NCI-H2107 treated with DMSO at 0.1 percent for 48 hours (cell line): ENCODE measurements around the gene TFPI.
"Not testable (repeated sequence)": the region's sequence is repeated elsewhere in the genome, so short reads cannot be mapped to it uniquely, and the experiment has no call there.

Experiments used
- DNase-seq: peaks from one replicate; lab custom pipeline; 2025; ENCODE audit not compliant: unreplicated experiment; lab: John Stamatoyannopoulos, UW

The TFPI gene

GRCh38 chr2:187529248-187529976 is 24.8 kb downstream of the TFPI start:
- no peak for DNase-seq

- no peak for DNase-seq
These were observed 26.2 kb downstream of the TFPI start for GRCh38 chr2:187528042-187528441.

DNA sequence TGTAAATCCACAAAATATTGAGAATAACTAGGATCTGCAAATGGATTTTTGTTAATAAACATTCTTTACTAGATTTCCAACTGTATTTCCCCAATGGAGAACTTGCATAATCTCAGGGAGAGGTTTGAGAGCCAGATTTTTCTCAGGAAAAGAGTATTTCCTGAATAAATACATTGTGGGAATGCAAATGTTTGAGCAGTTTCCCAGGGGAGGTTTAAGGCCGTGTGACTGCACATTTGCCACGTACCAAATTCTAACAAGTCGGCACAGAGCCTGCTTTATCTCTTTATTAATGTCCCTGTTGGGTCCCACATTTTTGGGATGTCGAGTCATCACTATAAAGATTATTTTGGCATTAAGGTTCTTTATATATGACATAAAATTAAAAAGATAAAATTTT is 27.0 kb downstream of the TFPI start:
- DNase-seq = no peak

DNA sequence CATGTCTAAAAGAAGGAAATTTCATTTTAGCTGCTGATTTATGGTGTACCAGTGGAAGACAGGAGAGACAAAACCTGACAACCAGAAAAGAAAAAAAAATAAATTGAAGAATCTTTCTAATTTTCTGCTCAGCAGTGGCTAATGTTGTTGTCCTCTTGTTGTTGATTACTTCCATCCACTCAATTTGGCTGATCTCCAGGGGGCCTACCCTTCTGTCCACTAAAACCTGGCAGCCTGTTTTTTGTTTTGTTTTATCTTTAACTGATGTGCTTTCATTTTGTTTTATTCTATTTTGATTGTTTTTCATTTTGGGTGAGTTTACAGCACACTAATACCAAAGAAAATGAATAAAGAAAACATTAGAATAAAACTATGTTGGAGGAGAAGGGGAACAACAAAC is 27.4 kb downstream of the TFPI start:
- no peak for DNase-seq

GRCh38 chr2:187525163-187525900 is 28.9 kb downstream of the TFPI start:
- no peak for DNase-seq

DNA sequence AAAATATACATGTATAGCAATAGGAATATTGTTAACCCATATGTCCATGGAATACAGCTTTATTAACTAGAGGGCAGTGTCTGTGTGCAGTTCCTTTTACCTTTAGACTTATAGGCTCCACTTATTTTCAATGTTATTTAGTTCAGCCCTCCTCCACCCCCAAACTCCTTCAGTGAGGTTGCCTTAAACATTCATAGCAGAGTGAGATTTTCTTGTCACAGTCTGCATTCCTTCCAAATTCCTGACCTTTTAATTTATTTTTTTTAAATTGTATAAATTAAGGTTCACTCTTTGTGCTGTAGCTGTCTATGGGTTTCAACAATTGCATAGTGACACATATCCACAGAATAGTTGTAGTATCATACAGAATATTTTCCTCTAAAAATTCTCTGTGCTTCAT is 30.9 kb downstream of the TFPI start:
- no peak for DNase-seq

DNA sequence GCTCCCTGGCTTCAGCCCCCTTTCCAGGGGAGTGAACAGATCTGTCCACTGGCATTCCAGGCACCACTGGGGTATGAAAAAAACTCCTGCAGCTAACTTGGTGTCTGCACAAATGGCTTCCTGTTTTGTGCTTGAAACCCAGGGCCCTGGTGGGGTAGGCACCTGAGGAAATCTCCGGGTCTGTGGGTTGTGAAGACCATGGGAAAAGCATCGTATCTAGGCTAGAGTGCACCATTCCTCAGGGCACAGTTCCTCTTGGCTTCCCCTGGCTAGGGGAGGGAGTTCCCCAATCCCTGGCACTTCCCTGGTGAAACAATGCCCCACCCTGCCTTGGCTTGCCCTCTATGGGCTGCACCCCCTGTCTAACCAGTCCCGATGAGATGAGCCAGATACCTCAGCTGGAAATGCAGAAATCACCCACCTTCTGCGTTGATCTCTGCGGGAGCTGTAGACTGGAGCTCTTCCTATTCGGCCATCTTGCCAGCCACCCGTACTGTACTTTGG is 34.1 kb downstream of the TFPI start:
- DNase-seq = no peak

DNA sequence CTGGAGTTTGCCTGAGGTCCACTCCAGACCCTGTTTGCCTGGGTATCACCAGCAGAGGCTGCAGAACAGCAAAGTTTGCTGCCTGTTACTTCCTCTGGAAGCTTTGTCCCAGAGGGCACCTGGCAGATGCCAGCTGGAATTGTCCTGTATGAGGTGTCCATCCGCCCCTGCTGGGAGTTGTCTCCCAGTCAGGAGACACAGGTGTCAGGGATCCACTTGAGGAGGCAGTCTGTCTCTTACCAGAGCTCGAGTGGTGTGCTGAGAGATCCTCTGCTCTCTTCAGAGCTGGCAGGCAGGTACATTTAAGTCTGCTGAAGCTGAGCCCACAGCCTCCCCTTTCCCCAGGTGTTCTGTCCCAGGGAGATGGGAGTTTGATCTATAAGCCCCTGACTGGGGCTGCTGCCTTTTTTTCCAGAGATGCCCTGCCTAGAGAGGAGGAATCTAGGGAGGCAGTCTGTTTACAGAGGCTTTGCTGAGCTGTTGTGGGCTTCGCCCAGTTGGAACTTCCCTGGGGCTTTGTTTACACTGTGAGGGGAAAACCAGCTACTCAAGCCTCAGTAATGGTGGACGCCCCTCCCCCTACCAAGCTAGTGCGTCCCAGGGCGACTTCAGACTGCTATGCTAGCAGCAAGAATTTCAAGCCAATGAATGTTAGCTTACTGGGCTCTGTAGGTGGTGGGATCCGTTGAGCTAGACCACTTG is 34.7 kb downstream of the TFPI start:
- no peak for DNase-seq

- not testable (repeated sequence) for DNase-seq
These were observed 36.4 kb downstream of the TFPI start for GRCh38 chr2:187517750-187518361.

GRCh38 chr2:187516630-187517510 is 37.4 kb downstream of the TFPI start:
- DNase-seq = not testable (repeated sequence)

- DNase-seq = no peak
These were observed 39.3 kb downstream of the TFPI start for GRCh38 chr2:187514930-187515329.

DNA sequence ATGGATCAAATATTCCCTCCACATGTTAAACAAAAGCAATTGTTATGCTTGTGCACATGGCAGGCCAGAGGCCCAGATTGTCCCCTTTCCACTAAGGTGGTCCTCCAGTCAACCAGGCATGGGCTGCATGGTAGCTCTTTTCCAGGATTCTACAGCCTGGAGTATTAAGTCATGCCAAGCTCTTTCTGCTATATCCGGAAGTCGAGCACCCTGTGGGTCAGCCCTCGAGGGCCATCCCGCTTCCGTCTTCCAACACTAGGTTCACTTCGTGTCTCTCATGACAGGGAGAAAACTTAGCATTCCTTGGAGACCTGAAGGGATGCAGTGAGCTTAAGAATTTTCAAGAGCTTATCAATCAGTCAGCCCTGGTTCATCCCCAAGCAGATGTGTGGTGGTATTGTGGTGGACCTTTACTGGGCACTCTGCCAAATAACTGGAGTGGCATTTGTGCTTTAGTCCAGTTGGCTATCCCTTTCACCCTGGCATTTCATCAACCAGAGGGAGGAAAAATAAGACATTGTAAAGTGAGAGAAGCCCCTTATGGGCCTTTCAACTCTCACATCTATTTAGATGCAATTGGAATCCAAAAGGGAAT is 39.9 kb downstream of the TFPI start:
- not testable (repeated sequence) for DNase-seq

GRCh38 chr2:187513460-187514234 is 40.6 kb downstream of the TFPI start:
- not testable (repeated sequence) for DNase-seq

DNA sequence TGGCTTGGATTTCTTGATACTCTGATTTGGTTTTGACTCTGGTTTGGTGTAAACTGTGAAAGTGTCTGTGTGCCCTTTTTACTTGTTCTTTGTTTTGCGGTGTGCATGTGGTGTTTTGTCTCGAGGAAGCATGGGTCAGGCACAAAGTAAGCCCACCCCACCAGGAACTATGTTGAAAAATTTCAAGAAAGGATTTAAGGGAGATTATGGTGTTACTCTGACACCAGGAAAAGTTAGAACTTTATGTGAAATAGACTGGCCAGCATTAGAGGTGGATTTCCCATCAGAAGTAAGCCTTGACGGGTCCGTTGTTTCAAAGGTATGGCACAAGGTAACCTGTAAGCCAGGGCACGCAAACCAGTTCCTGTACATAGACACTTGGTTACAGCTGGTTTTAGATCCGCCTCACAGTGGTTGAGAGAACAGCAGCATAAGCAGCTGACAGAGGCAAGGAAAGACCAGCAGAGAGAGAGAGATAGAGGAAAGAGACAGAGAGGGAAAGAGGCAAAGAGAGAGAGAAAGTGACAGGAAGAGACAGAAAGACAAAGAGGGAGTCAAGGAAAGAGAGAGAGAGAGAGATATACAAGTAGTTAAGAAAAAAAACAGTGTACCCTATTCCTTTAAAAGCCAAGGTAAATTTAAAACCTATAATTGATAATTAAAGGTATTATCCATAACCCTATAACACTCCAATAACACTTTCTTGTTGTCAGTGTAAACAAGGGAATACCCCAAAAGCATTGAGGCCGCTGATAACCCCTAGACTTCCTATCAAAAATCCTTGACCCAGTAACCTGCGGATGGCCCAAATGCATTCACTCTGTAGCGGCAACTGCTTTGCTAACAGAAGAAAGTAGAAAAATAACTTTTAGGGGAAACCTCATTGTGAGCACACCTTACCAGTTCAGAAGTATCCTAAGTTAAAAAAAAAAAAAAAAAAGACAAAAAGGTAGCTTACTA is 42.6 kb downstream of the TFPI start:
- no peak for DNase-seq

- DNase-seq = not testable (repeated sequence)
These were observed 43.5 kb downstream of the TFPI start for GRCh38 chr2:187510419-187511355.

- no peak for DNase-seq
These were observed 44.4 kb downstream of the TFPI start for GRCh38 chr2:187509667-187510417.
